Cortex of kidney (tissue), 1 donor: ENCODE measurements around the gene DCDC1.
"Not testable (repeated sequence)": the region's sequence is repeated elsewhere in the genome, so short reads cannot be mapped to it uniquely, and the experiment has no call there.

Source experiments
- DNase-seq: peaks from one replicate; lab custom pipeline; 2025; lab: John Stamatoyannopoulos, UW

The DCDC1 gene

GRCh38 chr11:30990625-30991296 is 378.8 kb downstream of the DCDC1 start:
- no peak for DNase-seq

- no peak for DNase-seq
Measured at GRCh38 chr11:30987819-30988218, 381.7 kb downstream of the DCDC1 start.

- no peak for DNase-seq
Measured at GRCh38 chr11:30985536-30985935, 384.0 kb downstream of the DCDC1 start.

- DNase-seq, result no peak
Measured at GRCh38 chr11:30984827-30985226, 384.7 kb downstream of the DCDC1 start.

GRCh38 chr11:30984442-30984816 is 385.1 kb downstream of the DCDC1 start:
- no peak for DNase-seq

- no peak for DNase-seq
Measured at GRCh38 chr11:30983776-30984441, 385.6 kb downstream of the DCDC1 start.

- no peak for DNase-seq
Measured at GRCh38 chr11:30983143-30983542, 386.4 kb downstream of the DCDC1 start.

- no peak for DNase-seq
Measured at GRCh38 chr11:30967579-30967978, 402.0 kb downstream of the DCDC1 start.

- DNase-seq, result no peak
Measured at GRCh38 chr11:30960387-30960992, 409.0 kb downstream of the DCDC1 start.

GRCh38 chr11:30956751-30957150 is 412.8 kb downstream of the DCDC1 start:
- DNase-seq, result no peak

GRCh38 chr11:30949838-30950237 is 419.7 kb downstream of the DCDC1 start:
- no peak for DNase-seq

- not testable (repeated sequence) for DNase-seq
Measured at GRCh38 chr11:30947715-30948114, 421.8 kb downstream of the DCDC1 start.

- DNase-seq, result no peak
Measured at GRCh38 chr11:30938810-30939209, 430.7 kb downstream of the DCDC1 start.

GRCh38 chr11:30938171-30938570 is 431.4 kb downstream of the DCDC1 start:
- no peak for DNase-seq

- DNase-seq, result no peak
Measured at GRCh38 chr11:30936491-30936890, 433.0 kb downstream of the DCDC1 start.

GRCh38 chr11:30935861-30936260 is 433.7 kb downstream of the DCDC1 start:
- DNase-seq, result no peak

- DNase-seq, result no peak
Measured at GRCh38 chr11:30926130-30926529, 443.4 kb downstream of the DCDC1 start.

- DNase-seq, result no peak
Measured at GRCh38 chr11:30921811-30922210, 447.7 kb downstream of the DCDC1 start.

GRCh38 chr11:30919389-30920152 is 450.0 kb downstream of the DCDC1 start:
- no peak for DNase-seq

- DNase-seq, result no peak
Measured at GRCh38 chr11:30917859-30918478, 451.6 kb downstream of the DCDC1 start.

- no peak for DNase-seq
Measured at GRCh38 chr11:30917266-30917665, 452.3 kb downstream of the DCDC1 start.

GRCh38 chr11:30916764-30917163 is 452.8 kb downstream of the DCDC1 start:
- no peak for DNase-seq
